ENCODE results near the gene GLIS1. TPM values are rescaled to one million over a fixed set of nuclear protein-coding genes. Genes with fewer than 3 reads are reported as not detected.
"Not testable (repeated sequence)": the region's sequence is repeated elsewhere in the genome, so short reads cannot be mapped to it uniquely, and the experiment has no call there.

Gene GLIS1
- polyA plus RNA-seq, 3 donors: 0.22 to 3.7 (median 0.56) TPM

DNA sequence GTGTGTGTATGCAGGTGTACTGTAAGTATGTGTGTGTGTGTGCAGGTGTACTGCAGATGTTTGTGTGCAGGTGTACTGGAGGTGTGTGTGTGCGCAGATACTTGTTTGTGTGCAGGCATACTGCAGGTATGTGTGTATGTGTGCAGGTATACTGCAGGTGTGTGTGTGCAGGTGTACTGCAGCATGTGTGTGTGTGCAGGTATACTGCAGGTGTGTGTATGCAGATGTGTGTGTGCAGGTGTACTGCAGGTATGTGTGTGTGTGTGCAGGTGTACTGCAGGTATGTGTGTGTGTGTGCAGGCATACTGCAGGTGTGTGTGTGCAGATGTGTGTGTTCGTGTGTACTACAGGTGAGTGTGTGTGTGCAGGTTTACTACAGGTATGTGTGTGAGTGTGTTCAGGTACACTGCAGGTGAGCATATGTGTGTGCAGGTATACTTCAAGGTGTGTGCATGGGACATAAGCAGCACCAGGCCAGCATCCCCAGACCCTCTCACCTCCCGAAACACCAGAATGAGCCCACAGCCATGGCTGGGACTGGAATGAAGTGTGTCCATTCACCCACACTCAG is 182.2 kb downstream of the GLIS1 start:
- 92 to 98% (median 97%) methylated on average over 3 of the region's 3 CpGs for WGBS, 3 donors
- H3K27ac ChIP-seq (ENCODE audit: low read depth, low read length): no peak overlapping the region

DNA sequence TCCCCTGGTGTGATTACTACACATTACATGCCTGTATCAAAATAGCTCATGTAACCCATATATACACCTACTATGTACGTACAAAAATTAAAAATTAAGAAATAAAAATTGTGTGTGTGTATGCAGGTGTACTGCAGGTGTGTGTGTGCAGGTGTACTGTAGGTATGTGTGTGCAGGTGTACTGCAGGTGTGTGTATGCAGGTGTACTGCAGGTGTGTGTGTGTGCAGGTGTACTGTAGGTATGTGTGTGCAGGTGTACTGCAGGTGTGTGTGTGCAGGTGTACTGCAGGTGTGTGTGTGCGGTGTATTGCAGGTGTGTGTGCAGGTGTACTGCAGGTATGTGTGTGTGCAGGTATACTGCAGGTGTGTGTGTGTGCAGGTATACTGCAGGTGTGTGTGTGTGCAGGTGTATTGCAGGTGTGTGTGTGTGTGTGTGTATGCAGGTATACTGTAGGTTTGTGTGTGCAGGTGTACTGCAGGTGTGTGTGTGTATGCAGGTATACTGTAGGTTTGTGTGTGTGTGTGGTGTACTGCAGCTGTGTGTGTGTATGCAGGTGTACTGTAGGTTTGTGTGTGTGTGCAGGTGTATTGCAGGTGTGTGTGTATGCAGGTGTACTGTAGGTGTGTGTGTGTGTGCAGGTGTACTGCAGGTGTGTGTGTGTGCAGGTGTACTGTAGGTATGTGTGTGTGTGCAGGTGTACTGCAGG is 183.2 kb downstream of the GLIS1 start:
- 91 to 96% (median 92%) methylated on average over 2 of the region's 2 CpGs for WGBS, 3 donors
- not testable (repeated sequence) for H3K27ac ChIP-seq (ENCODE audit: low read depth, low read length)

DNA sequence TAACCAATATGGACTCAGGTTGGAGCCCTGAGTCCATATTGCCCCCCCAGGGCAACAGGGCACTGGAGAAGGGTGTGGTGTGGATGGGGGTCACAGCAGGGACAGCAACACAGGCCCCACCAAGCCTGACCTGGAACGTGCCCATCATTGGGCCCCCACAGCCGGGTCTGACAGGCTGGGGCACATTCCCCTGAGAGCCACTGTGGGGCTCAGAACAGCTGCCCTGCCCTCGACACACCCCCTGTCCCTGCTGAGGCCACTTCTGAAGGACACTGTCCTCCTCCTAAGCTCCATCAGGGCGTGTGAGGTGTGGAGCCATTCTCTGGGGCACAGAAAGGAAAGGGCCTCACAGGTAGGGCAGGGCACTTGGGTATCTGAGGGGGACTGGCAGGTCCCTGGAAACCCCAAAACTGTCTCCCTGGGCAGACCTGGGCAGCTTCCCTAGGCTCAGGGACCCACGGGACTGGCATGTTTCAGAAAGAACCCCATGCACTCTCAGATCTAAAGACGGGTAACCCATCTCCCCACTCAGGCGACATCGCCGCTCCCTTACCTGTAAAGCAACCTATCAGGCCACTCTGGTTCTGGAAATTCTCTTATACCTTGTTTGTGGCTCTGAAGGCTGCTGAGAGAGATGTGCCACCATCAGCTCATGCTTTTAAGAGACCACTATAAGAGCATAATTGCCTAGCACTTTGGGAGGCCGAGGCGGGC is 184.2 kb downstream of the GLIS1 start:
- WGBS, 3 donors: 84 to 92% (median 88%) methylated on average over 10 to 11 of the region's 11 CpGs
- no peak overlapping the region for H3K27ac ChIP-seq (ENCODE audit: low read depth, low read length)

DNA sequence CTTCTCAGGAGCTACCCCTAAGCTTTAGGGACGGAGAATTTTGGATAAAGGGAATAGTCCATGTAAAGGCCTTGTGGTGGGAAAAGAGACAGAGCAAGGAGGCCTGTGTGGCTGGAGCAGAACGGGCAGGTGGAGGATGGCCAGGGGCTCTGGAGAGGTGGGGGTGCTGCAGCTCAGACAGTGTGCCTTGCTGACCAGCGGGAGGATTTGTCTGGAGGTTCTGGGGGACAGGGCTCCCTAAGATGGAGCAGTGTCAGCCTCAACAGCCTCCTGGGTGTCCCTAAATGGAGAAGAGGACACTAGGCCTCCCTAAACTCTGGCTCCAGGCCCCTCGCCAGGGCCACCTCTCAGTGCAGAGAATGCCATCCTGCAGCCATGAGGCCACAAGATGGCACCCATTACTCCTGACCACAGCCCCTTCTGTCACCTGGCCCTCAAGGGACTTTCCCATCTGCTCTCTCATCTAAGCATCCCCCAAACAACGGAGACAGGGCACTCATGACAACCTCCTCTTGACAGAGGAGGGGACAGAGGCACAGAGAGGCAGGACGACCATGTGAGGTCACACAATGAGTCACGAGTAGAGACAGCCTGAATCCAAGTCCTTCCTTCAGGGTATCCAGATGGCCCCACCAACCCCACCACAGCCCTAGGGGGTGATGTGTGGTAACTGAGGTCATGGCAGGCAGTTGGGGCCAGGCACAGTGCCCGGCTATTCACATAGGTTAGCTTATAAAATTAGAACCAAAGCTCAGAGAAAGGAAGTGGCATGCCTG is 185.0 kb downstream of the GLIS1 start:
- no peak overlapping the region for H3K27ac ChIP-seq (ENCODE audit: low read depth, low read length)
- WGBS, 3 donors: 78 to 85% (median 82%) methylated on average over 8 of the region's 8 CpGs

DNA sequence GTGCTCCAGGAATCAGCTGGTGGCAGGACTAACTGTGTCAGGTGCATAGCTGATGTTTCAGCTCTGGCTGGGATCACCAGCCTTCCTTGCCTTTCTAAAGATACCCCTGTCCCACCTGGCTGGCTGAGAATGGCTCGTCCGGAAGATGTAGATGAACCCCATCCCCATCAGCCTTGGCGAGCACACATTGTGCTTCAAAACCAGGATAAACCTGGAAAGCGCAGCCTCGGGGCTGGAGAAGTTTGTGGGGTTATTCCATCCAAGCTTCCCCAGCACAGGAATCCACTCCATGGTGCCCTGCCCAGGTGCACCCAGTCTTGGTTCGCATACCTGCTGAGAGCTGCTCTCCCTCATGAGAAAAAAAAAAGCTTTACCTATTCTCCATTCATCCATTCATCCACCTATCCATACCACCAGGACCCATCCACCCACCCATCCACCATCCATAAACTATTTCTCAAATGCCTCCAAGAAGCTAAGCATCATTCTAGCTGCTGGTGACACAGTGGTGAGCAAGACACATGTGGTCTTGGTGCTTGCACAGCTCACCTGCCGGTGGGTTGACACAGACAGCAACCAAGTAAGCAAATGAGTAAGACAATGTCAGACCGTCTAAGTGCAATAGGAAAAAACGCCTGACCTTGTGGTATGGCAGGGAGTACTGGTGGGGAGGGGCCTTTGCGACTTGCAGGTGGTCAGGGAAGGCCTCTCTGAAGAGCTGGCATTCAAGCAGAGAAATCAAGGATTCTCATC is 185.8 kb downstream of the GLIS1 start:
- H3K27ac ChIP-seq (ENCODE audit: low read depth, low read length): no peak overlapping the region
- WGBS, 3 donors: 85 to 87% (median 86%) methylated on average over 10 of the region's 10 CpGs

DNA sequence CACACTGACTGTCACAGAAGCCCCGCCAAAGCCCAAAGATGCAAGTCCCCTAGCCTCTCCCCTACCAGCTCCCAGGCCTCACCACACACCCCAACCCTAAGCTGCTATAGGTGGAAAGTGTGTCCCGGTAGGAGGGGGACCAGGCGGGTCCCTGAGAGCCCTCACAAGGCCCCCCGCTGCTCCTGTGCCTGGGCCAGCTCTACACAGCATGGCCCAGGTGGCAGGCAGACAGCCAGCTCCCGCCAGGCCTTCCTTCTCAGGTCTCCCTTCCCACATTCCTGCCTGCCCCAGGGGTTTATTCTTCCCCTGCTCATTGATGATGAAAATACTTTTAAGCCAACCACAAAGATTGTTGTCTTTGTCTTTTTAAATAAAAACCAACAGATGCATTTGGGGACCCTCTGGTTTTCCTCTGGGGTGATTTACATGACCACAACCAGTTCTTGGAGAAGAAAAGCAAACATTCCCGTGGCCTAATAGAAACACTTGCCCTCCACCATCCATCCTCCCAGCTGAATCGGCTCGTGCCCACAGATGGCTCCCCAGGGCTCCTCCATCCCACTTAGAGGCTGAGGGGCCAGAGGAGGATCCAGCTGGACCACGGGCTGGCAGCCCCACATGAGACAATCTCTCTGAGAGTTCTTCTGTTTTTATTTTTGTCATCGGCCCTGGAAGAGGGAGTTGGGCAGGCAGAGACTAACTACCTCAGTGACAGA is 186.7 kb downstream of the GLIS1 start:
- 63 to 66% (median 63%) methylated on average over 10 of the region's 10 CpGs for WGBS, 3 donors
- no peak overlapping the region for H3K27ac ChIP-seq (ENCODE audit: low read depth, low read length)

DNA sequence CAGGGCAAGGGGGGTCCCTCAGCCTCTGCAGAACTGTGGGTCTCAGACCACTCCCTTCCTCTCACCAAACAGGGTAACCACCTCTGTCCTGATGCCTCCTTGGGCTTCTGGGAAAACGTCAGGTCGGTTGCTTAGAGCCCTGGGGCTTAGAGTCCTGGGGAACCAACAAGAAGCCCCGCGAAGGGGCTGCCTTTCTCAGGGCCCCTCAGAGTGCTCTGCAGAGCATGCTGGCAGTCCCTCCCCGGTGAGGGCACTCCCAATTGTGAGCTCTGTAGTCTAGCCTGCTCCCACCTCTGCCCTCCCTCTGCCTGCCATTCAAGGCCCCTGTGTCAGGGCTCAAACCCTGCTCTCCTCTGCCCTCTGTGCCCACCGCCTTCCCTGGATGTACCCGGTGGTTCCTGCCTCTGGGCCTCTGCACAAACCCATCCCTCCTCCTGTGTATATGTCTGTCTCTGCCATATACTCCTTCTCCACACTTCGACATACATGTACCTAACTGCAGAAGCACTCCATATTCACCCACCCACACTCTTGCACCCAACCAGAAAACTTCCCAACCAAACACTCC is 187.5 kb downstream of the GLIS1 start:
- H3K27ac ChIP-seq (ENCODE audit: low read depth, low read length): no peak overlapping the region
- 82 to 91% (median 87%) methylated on average over 8 of the region's 8 CpGs for WGBS, 3 donors

DNA sequence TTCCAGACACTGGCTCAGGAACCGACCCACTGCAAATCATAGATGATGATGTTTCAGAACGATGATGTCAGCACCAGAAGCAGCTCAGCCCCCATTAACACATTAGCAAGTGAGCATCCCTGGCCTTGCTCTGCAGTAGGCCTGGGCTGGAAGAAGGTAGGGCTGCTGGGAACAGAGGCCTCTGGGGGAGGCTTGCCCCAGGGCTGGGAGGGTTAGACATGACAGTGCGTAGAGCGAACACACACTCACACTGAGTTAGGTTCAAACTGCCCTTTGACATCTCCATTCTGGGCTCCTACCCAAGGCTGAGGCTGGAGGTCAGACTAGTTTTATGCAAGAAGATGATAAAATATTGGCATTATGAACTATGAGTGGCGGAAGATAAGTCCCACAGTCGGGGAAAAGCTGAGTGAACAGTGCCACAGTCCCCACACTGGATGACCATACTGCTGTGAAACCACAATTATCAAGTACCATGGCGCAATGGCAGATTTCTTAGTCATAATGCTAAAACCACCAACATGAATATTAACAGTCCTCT is 188.7 kb downstream of the GLIS1 start:
- H3K27ac ChIP-seq (ENCODE audit: low read depth, low read length): no peak overlapping the region
- WGBS, 3 donors: 59 to 73% (median 62%) methylated on average over 7 of the region's 7 CpGs

- H3K27ac ChIP-seq (ENCODE audit: low read depth, low read length): no peak overlapping the region
- WGBS, 3 donors: 89 to 93% (median 89%) methylated on average over 3 of the region's 3 CpGs
Observed at GRCh38 chr1:53549781-53550180, 189.2 kb downstream of the GLIS1 start.

- 68 to 80% (median 75%) methylated on average over 2 of the region's 2 CpGs for WGBS, 3 donors
- no peak overlapping the region for H3K27ac ChIP-seq (ENCODE audit: low read depth, low read length)
Observed at GRCh38 chr1:53549287-53549686, 189.7 kb downstream of the GLIS1 start.

DNA sequence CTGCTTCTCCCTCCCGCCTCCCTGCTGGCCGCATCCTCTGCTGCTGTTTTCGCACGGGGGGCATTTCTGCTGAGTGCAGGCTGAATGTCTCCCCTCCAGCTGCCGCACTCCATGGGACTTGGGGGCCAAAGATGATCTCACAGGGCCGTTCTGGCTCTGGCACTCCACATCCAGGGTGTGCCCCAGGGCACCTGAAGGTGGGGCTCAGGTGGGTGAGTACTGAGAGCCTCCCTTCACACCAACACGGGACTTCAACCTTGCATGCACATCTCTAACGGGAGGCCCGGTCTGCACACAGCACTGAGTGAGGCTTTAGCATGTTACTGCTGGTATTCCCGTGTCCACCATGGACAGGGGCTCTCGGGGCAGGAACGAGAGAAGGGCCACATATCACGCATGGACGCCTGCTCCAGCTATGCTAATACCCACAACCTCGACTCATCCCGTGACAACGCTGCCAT is 190.9 kb downstream of the GLIS1 start:
- no peak overlapping the region for H3K27ac ChIP-seq (ENCODE audit: low read depth, low read length)
- whole genome bisulfite sequencing, 3 donors: 82 to 91% (median 91%) methylated on average over 17 of the region's 17 CpGs

GRCh38 chr1:53547231-53547790 is 191.7 kb downstream of the GLIS1 start:
- H3K27ac ChIP-seq (ENCODE audit: low read depth, low read length): no peak overlapping the region
- 79 to 91% (median 80%) methylated on average over 10 of the region's 10 CpGs for WGBS, 3 donors

- 75 to 86% (median 80%) methylated on average over 13 of the region's 13 CpGs for WGBS, 3 donors
- no peak overlapping the region for H3K27ac ChIP-seq (ENCODE audit: low read depth, low read length)
Observed at GRCh38 chr1:53546409-53547155, 192.4 kb downstream of the GLIS1 start.

- H3K27ac ChIP-seq (ENCODE audit: low read depth, low read length): no peak overlapping the region
- 64 to 68% (median 66%) methylated on average over 17 of the region's 17 CpGs for WGBS, 3 donors
Observed at GRCh38 chr1:53545663-53546408, 193.1 kb downstream of the GLIS1 start.

- WGBS, 3 donors: 71 to 92% (median 89%) methylated on average over 6 of the region's 6 CpGs
- no peak overlapping the region for H3K27ac ChIP-seq (ENCODE audit: low read depth, low read length)
Observed at GRCh38 chr1:53544728-53545515, 194.0 kb downstream of the GLIS1 start.
